Effector CD8-positive, alpha-beta T cell (primary cell): ENCODE data around the gene EML4.

Source experiments
- DNase-seq: peaks from one replicate; lab custom pipeline; 2025; lab: John Stamatoyannopoulos, UW

The EML4 gene

DNA sequence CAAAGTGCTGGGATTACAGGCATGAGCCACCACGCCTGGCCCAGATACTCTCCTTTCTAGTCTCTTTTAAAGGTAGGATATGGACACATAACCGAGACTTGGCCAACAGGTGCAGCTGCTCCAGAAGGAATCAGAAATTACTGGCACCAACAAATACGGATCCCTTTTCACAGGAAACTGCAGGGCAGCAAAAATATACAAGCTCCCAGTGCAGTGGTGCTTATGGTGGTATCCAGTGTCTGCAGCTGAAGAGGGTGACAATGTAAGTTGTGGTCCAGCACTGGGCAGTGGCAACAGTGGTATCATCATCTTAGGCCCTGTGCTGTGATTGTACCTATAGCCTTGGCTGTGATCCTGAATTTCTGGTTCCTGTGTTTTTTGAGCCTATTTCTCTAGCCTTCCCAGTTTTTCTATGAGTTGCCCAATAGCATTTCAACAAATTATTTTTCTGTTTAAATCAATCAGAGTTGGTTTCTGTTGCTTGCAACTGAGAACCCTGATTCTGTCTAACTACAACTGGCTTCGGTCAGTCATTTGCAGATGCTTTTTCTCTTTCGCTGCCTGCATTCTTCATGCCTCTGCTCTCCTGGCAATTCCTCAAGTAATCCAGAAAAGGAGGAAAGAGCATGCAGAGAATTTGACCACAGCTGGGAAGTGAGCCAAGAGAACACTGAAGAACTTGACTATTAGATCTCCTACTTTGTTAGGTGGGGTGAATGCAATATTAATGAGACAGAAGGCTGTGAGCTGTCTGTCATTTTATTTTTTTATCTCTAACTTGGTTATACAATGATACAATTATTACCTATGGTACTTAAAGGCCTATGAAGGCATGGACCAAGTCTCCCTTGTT lies 30.8 kb upstream of the EML4 start:
- no peak for DNase-seq

DNA sequence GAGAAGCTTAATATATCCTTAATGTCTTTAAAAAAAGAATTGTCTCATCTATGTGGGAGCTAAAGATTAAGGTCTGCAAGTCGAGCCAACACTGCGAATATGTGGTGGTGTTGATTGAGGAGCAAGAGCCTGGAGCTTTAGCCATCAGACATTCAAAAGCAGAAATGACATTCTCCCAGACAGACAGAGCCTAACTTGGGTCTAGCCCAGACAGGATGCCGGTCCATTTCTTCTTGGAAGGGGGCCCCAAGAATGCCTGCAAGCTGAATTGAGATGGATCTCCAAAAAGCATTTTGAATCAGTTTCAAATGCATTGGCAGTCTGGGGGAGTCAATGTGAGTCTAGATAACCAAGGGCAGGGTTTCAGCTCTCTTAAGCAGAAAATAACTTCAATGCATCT lies 30.1 kb upstream of the EML4 start:
- DNase-seq = no peak

DNA sequence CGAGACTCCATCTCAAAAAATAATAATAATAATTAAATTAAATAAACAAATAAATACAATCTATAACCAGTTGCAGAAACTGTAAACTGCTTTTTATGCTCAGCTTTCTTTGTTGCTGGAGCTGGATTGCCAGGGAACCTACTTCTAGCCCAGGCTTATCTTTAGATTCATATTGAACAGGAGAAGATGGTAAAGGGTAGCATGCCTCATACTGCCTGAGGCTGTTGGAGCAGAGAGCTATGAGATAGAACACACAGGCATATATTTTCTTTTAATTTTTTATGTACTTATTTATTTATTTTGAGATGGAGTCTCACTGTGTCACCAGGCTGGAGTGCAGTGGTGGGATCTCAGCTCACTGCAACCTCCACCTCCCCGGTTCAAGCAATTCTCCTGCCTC lies 28.7 kb upstream of the EML4 start:
- DNase-seq = no peak

DNA sequence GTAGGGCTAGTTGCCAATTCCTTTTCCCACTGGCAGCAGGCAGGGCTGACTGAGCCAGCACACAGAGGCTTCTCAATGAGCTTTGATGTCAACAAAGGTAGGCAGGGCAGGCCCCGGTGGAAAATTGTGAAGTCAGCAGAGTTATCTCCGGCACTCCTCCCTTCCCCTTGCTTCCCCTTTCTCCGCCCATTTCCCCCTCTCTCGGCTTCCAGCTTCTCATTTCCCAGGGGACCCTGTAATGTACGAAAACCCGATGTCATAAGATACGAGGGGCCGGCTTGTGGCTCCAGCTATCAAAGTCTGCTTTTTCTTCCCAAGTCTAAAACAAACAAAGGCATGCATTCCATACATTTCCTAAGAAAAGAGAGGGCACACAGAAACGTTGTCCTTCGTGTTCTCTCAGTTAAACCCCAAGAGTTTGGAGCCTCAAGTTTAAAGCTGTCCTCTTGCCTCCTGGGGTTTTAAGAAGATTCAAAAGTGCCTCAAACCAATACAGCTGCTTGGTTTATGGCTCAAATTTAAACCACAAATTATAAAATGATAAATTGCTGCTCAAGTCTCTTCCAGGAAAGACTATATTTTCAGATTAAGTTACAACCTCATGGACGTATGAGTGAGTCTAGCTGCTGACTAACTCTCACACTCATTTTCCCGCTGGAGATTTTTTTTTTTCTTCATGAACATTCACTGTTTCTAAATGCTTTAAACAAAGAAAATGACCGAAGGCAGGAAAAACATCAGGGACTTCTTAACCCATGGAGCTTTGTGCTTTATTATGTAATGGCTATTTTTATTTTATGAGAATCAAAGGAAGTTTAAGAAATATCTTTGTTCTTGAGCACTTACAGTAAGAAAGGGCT lies 27.2 kb upstream of the EML4 start:
- no peak for DNase-seq

DNA sequence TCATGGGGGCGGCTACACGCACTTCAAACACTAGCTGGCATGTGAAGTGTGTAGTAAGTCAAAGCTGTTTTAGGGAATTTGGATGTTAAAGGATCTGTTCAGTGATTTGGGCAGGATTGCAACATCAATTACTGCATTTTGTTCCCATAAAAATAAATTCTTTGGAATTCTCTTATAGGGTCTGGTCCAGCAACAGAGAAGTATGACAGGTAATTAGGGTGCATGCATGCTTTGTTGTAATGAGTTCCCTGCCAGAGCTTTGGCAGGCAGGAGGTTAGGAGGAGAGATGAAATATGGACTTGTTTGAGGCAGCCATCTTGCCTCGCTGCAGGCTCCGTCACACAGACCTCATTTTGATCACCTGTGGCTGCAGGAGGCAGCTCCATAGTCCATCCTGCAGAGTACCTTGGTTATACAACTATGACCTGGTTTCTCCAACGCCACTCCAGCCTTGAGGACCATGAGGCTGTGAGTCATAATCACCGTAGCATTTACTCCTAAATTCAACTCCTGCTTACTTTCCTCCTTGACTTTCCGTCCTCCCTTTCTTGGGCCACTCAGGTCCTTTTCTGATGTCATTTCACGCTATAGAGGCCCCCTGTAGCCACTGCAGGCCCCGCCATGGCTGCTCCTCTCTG lies 26.5 kb upstream of the EML4 start:
- DNase-seq = no peak

DNA sequence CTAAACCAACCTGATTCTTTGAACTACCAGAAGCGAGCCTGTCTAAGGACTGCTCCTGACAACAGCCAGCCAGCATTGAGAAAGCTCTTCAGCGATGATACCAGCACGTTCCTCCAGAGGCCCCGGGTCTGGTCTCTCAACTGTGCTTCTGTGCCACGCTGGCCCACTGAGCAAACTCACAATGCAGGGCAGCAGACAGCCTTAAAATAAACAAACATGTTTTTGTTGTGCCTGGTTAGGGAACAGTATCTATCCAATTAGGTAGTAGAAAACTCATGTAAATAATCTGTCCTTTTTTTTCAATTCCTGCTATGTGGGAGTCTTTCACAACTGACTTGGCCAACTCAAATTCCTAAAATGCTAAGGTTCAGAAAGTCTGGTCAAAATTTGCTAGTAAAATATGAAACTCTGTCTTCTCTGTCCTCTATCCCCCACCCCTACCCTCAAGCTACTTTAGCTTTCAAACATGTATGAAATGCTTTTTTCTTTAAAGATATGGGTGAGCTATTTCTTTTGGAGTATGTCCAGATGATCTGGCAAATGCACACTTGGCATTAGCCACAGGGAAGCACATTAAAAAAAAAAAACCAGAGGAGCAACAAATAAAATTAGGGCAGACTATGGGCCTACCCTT lies 21.4 kb upstream of the EML4 start:
- DNase-seq = no peak

DNA sequence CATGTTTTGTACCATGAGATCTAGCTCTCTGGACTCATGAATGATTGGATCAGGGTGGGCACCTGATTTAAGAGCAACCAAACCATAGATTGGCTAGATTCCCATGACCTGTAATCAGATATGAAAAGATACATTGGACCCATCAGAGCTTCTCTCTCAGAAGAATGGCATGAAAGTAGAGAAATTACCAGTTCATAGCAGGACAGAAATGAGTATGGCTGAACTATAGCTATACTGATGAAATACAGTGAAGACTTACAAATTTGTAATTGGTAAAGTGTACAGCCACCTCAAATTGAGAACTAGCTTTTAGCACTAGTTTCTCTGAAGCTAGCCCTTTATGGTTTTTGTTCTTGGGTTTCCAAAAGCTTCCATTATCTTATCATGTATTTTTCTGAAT lies 19.0 kb upstream of the EML4 start:
- no peak for DNase-seq

DNA sequence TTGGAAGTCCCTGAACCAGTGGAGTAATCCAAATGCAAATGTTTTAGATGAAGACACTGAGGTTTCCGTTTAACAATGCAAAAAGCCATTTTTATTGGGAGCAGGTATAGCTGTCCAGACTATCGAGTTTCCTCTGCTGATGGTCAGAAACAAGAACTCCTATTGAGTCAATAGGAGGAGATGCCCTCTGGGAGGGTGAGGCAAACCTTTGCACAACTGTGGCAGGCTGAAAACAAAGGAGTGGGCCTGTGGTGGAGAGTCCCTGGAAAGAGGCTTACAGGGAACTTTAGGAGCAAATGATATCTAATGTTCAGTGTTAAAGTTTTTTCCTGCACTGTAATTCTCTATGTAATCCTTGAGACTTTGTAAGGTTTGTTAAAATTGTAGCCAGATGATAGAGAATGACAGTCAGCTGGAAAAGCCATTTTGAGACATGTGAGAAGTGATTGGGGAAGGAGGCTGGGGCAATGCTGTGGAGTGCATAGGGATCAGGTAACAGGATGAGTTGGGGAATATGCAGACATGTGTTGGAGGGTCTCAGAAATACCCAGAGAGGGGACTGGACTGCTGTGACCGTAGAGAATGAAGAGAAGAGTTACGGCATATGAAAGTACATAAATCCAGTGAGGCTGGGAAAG lies 15.1 kb upstream of the EML4 start:
- no peak for DNase-seq

DNA sequence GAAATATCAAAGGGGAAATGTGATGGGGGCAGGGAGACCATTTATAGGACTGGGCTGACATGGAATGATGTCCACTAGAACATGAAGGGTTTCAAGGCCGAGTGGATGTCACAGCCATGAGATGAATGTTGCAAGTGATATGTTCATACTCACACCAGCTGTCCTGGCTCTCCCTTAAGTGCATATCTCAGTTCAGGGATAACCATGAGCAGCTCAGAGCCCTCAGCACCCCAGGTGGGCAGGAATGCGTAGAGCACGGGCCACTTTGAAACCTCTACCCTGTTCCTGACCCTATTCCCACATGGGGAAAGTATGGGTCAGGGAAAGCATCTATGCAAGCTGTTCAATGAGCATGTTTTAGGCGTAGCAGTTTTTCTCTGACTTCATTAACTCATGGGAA lies 12.4 kb upstream of the EML4 start:
- DNase-seq = no peak

DNA sequence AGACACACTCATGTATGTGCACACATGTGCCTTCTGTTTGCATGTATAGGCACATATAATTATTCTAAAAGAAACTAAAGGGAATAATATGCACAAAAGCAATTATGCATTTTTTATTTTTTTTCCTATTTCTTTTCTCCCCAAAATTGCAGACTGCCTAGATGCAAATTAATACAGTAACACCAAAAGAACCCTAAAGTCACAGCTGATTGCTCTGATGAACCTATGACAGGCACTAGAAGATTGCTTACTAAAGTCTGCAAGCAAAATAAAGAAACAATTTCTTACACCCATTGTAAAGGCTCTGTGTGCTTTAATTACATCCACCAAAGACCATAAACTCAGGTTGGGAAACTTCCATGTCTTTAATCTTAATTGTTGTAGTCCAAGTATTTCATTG lies 7.7 kb upstream of the EML4 start:
- DNase-seq = no peak

DNA sequence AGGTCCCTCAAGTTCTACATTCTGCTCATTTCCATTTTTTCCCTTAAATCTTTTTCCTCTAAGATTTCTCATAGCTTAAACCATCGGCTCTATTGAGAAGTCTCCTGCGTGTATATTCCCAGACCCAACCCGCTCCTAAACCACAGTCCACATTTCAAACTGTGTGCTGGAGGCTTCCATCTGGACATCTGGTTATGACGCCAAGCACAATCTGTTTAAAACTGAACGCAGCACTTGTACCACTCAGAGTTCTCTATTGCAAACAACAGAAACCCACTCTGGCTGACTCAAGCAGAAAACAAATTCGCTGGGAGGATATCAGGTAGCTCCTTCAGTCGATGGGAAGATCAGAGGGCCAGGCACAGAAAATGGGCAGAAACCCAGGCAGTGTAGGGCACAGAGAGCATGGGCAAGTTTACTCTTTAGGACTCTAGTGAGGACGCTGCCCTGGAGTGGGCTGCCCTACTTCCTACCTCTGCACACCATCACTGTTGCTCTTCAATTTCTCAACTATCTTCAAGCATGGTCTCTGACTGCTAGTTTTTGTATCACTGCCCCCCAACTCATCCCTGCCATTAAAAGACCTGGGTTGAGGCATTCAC lies 5.6 kb upstream of the EML4 start:
- DNase-seq = no peak

DNA sequence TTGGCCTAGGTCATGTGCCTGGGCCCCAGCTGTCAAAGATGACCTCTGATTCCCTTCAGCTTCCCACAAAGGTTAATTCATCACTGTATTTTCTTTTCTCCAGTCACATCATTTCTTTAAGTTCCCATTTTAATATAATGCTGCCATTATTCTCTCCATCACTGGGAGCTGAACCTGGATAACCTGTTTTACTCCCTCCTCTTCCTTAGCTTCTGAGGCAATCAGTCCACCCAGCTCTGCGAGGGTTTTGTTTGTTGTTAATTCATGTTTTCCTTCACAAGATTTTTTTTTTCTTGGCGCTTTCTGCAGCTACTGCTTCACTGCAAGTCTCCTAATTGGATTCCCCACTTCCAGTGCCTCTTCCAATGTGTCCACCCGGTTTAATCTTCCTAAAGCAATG lies 5.1 kb upstream of the EML4 start:
- no peak for DNase-seq

DNA sequence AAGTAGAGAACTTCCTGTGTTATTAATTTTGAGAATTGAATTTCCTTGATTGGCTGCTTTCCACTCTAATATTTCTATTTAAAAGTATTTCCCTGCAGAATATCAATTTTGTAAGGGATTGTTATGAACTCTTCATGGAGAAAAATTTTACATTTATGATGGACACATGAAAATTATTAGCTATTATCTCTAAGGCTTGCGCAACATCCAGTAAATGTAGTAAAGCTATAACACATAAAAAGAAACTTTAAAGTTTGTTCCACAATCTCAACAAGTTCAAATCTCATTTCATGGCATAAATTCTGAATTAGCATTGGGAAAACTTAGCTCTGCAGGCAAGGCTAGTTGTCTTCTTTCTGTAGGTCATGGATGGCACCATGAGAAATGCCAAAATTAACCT lies 4.2 kb upstream of the EML4 start:
- no peak for DNase-seq

DNA sequence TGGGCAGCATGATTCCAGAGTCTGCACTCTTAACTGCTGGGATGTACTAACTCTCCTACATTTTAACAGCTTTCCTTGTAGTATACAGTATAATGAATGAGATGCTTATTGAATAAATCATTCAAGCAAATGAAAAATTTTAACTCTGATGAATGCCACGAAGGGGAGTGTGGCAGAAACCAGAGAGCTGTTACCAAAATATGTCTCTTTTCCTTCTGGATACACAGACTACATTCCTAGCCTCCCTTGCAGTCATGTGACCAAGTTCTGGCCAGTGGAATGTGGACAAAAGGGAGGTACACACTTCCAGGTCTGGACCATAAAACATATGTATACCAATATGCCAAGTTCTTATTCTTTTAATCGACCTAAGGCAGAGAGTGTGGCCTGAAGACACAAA lies 1.7 kb upstream of the EML4 start:
- DNase-seq = no peak

DNA sequence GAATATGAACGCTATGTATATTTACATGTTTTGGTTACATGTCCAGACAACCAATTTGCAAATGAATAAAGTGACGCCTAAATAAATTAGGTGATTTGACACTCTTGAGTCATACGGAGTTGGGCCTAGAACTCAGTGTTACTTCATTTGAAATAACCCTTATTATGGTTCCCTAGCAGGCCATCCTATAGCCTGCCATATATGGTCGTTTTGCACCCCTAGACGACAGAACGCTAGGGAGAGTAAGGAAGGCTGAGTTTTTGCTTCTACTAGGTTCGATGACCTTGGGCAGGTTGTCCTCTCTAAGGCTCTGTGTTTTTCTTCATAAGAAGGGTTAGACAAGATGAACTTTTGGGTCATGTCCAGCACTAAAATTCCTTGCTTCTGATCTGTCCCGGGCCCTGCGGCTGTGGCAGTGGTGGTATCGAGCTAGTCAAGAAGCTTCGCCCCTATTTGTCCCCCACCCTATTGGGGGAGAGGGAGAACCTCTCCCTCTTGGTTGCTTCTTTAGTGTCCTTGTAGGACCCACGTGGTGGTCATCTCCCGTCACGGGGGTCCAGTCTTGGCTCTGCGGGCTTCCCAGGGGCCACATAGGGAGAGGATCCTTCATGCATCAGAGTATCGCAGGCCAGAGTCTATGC lies 574 bp upstream of the EML4 start:
- DNase-seq = no peak

DNA sequence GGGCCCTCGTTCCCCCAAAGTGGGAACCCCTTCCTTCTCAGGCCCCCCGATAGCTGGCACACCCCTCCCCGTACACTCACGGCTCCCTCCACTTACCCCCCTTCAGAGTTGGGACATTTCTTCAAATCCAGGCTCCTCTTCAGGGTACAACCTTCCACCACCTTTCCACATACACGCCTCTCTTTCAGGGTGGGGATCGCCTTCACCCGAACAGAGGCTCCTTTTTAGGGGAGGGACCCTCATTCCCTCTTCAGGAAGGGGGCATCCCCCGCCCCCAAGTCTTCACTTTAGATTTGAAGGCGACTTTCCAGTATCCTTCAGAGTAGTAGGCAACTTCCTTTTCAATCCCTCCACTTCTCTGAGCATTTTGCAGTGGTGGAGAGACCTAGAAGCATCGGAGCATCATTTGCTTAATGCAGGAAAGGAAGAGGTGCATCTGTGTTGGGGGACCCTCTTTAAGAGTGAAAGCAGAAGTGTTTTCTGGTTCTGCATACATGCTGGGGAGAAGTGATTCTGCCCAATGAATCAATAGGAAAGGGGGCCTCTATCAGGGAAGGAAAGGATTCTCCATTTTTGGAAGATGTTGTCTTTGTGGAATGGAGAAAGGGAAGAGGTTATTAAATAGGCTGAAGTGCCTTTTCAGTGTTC lies 845 bp downstream of the EML4 start:
- peak; percentile 17 for DNase-seq

DNA sequence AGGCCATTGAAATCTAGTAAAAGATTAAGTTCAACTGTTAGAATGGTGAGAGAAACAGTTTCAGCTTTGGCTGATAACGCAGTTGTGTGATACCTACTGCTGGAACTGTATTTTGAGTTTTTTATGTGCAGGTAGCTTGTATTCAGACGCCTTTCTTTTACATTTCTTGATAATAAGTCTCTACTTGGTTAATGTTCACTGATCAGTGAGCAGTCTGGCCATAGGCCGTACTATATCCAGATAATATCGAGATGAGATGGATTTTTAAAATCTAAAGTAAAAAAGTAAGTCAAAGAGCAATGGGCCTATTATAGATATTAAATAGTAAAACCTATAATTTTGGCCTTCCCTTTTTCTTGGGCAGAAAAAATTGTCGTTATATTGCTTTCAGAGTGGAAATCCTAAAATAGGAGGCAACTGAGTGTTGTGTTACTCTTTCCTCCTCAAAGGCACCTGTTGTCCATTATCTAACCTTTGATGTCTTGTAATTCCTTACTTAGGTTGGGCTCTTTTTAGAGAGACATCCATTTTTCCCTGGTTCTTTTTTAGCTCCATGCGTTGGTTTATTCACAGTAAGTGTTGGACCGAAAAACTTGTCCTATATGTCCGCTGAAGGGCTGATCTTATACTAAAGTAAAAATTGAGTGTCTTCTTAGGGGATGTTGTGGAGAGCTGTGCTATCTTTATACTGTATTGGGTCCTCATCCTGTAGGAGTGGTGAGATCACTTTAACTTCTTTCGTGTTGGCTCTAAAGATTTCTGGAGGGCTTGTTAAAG lies 1.7 kb downstream of the EML4 start:
- no peak for DNase-seq

DNA sequence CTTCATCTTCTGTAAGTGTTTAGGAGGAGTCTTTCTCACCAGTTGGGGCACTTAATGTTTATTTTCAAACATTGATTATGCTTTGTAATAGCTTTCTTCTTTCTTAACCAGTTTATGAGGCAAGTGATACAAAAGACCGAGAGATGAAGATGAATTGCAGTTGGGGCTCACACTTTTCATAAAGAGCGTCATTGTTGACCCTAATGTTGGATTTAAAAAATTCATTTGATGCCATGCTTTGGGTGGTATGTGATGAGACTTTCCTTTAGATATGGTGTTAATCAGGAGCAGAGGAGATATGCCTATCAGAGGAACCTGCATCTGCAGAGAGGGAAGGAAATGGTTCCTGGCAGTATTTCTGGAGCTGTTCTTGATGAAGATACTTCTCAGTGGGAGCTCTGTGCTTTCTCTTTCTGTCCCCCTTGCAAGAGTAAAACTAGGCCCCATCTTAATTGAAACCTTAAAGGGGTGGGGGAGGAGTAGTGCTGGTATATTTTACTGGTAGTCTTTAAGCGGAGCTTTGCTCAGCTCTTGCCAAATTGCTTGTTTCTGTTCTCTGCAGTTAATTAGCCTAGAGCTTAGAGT lies 2.3 kb downstream of the EML4 start:
- no peak for DNase-seq

DNA sequence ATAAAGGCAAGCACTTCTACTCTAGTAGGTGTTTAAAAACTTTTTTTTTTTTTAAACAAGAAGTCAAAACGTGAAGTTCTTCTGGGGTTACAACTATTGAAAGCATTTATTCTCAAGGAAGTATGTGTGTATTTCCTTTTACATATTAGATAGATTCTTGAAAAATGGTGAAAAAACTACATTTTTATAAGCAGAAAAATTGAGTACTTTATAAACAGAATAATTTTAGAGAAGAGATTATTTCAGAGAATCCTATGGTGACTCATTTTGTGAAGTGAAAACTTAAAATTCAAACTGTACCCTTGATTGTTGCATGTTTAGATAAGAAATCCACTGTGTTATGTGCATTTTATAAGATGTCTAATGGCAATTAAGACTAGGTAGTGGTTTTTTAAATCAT lies 2.9 kb downstream of the EML4 start:
- DNase-seq = no peak
